GM19099 (cell line): ENCODE measurements around the gene IGSF21.

Experiments
- POLR2A ChIP-seq: IDR thresholded peaks from 3 replicates; pipeline ENCODE4 v1.6.1; 2011; ENCODE audit warnings: low read depth; ENCODE audit not compliant: insufficient read length; ENCODE audit errors: extremely low read depth

Gene IGSF21

GRCh38 chr1:18191481-18192155 is 84.0 kb downstream of the IGSF21 start:
- TF ChIP-seq POLR2A, result no peak

GRCh38 chr1:18192182-18192581 is 84.6 kb downstream of the IGSF21 start:
- TF ChIP-seq POLR2A, result no peak

- no peak for TF ChIP-seq POLR2A
These were observed 85.4 kb downstream of the IGSF21 start for GRCh38 chr1:18192974-18193373.

GRCh38 chr1:18197299-18197698 is 89.7 kb downstream of the IGSF21 start:
- no peak for TF ChIP-seq POLR2A

- no peak for TF ChIP-seq POLR2A
These were observed 90.7 kb downstream of the IGSF21 start for GRCh38 chr1:18198260-18198659.

GRCh38 chr1:18199462-18199861 is 91.9 kb downstream of the IGSF21 start:
- TF ChIP-seq POLR2A, result no peak

- no peak for TF ChIP-seq POLR2A
These were observed 92.6 kb downstream of the IGSF21 start for GRCh38 chr1:18200136-18200717.

GRCh38 chr1:18200918-18201317 is 93.3 kb downstream of the IGSF21 start:
- TF ChIP-seq POLR2A, result no peak

- no peak for TF ChIP-seq POLR2A
These were observed 94.6 kb downstream of the IGSF21 start for GRCh38 chr1:18201997-18202719.

GRCh38 chr1:18203645-18204044 is 96.0 kb downstream of the IGSF21 start:
- TF ChIP-seq POLR2A, result no peak

GRCh38 chr1:18204575-18204974 is 97.0 kb downstream of the IGSF21 start:
- no peak for TF ChIP-seq POLR2A

GRCh38 chr1:18205319-18205718 is 97.7 kb downstream of the IGSF21 start:
- TF ChIP-seq POLR2A, result no peak

- TF ChIP-seq POLR2A, result no peak
These were observed 104.2 kb downstream of the IGSF21 start for GRCh38 chr1:18211764-18212163.

GRCh38 chr1:18217398-18218043 is 109.9 kb downstream of the IGSF21 start:
- TF ChIP-seq POLR2A, result no peak

GRCh38 chr1:18229625-18230024 is 122.0 kb downstream of the IGSF21 start:
- TF ChIP-seq POLR2A, result no peak
